GM21737 (cell line): Measurements from ENCODE around the gene GUCY1B1.
A peak's percentile ranks its signal among the peaks of the same experiment; 100 is the strongest.
"Not testable (repeated sequence)": the region's sequence is repeated elsewhere in the genome, so short reads cannot be mapped to it uniquely, and the experiment has no call there.

Experiments
- ATAC-seq: cut with Tn5 transposase; IDR thresholded peaks from one replicate; pipeline ENCODE4 v1.9.1; 2021; ENCODE audit warnings: mild to moderate bottlenecking, moderate library complexity; ENCODE audit not compliant: unreplicated experiment

The GUCY1B1 gene

GRCh38 chr4:155797581-155797980 lies 38.8 kb downstream of the GUCY1B1 start:
- ATAC-seq: not testable (repeated sequence)

GRCh38 chr4:155799116-155799793 lies 40.4 kb downstream of the GUCY1B1 start:
- ATAC-seq: no peak

- no peak for ATAC-seq
Measured at GRCh38 chr4:155799794-155800123, 40.9 kb downstream of the GUCY1B1 start.

GRCh38 chr4:155800685-155801343 lies 42.0 kb downstream of the GUCY1B1 start:
- no peak for ATAC-seq

- ATAC-seq: no peak
Measured at GRCh38 chr4:155802190-155802959, 43.6 kb downstream of the GUCY1B1 start.

GRCh38 chr4:155805016-155805415 lies 46.2 kb downstream of the GUCY1B1 start:
- ATAC-seq: no peak

- ATAC-seq: no peak
Measured at GRCh38 chr4:155807021-155807420, 48.2 kb downstream of the GUCY1B1 start.

GRCh38 chr4:155809835-155810234 lies 51.0 kb downstream of the GUCY1B1 start:
- ATAC-seq: peak; percentile 99

GRCh38 chr4:155811083-155811482 lies 52.3 kb downstream of the GUCY1B1 start:
- no peak for ATAC-seq

- ATAC-seq: no peak
Measured at GRCh38 chr4:155818639-155819038, 59.8 kb downstream of the GUCY1B1 start.

GRCh38 chr4:155819066-155819465 lies 60.2 kb downstream of the GUCY1B1 start:
- no peak for ATAC-seq

GRCh38 chr4:155820887-155821518 lies 62.2 kb downstream of the GUCY1B1 start:
- no peak for ATAC-seq

- no peak for ATAC-seq
Measured at GRCh38 chr4:155822572-155822971, 63.8 kb downstream of the GUCY1B1 start.

GRCh38 chr4:155828628-155829027 lies 69.8 kb downstream of the GUCY1B1 start:
- ATAC-seq: no peak

- no peak for ATAC-seq
Measured at GRCh38 chr4:155832664-155833063, 73.8 kb downstream of the GUCY1B1 start.

- no peak for ATAC-seq
Measured at GRCh38 chr4:155837203-155837796, 78.5 kb downstream of the GUCY1B1 start.

- no peak for ATAC-seq
Measured at GRCh38 chr4:155842080-155842479, 83.3 kb downstream of the GUCY1B1 start.

GRCh38 chr4:155846929-155847328 lies 88.1 kb downstream of the GUCY1B1 start:
- ATAC-seq: no peak

GRCh38 chr4:155849042-155849441 lies 90.2 kb downstream of the GUCY1B1 start:
- no peak for ATAC-seq

- no peak for ATAC-seq
Measured at GRCh38 chr4:155853189-155853588, 94.4 kb downstream of the GUCY1B1 start.

GRCh38 chr4:155854582-155855226 lies 95.9 kb downstream of the GUCY1B1 start:
- no peak for ATAC-seq
